Uterus (tissue), 4 donors: Measurements from ENCODE around the gene UQCRC1. TPM values are rescaled to one million over a fixed set of nuclear protein-coding genes. Genes with fewer than 3 reads are reported as not detected.

ENCODE experiments used
- DNase-seq, 2 donors: peaks; one replicate each; pipeline ENCODE4 v3.0.0-alpha.2; 2019 to 2020
- H3K27ac ChIP-seq, 2 donors: fragments of 200-600 bp; sonication (generic); 1 replicate in 1 of 2; 2 replicates in 1 of 2; pipeline ENCODE4 v1.5.1; 2016 to 2018
- H3K27me3 ChIP-seq, 2 donors: fragments of 200-600 bp; sonication (generic); one replicate each; pipeline ENCODE4 v1.5.1; 2018 to 2019; ENCODE audit warnings: control low read depth in 1 of 2
- H3K36me3 ChIP-seq, 2 donors: fragments of 200-600 bp; sonication (generic); one replicate each; pipeline ENCODE4 v1.5.1; 2019; ENCODE audit warnings: control low read depth in 1 of 2
- H3K4me1 ChIP-seq, 2 donors: fragments of 200-600 bp; sonication (generic); one replicate each; pipeline ENCODE4 v1.5.1; 2018 to 2019; ENCODE audit warnings: control low read depth in 1 of 2
- H3K4me3 ChIP-seq, 2 donors: fragments of 200-600 bp; sonication (generic); 1 replicate in 1 of 2; 2 replicates in 1 of 2; pipeline ENCODE4 v1.5.1; 2018 to 2019; ENCODE audit warnings: mild to moderate bottlenecking in 1 of 2
- H3K9me3 ChIP-seq, 2 donors: fragments of 200-600 bp; sonication (generic); one replicate each; pipeline ENCODE4 v1.5.1; 2019; ENCODE audit warnings: control low read depth in 1 of 2
- CTCF ChIP-seq, 4 experiments: fragments of 200-600 bp in 2 of 4; fragments of 450-650 bp in 2 of 4; sonication (generic) in 2 of 4; IDR thresholded peaks; one replicate each; pipeline ENCODE4 v1.5.1; 2016 to 2019; ENCODE audit warnings: antibody characterized with exemption in 4 of 4, mild to moderate bottlenecking in 2 of 4, moderate library complexity in 1 of 4
- POLR2A ChIP-seq, 2 donors: fragments of 450-650 bp; IDR thresholded peaks; one replicate each; pipeline ENCODE4 v1.6.1; 2016; ENCODE audit warnings: antibody characterized with exemption in 2 of 2, mild to moderate bottlenecking in 1 of 2, moderate library complexity in 1 of 2
- intact Hi-C: fragments of 100-400 bp; cut with DNase I; formaldehyde crosslinking; loops from one replicate; pipeline ENCODE4 v1.15.1; 2023; ENCODE audit warnings: low total_unique reads
- total RNA-seq, 4 donors: library from RNA; depleted of rRNA in 3 of 4; stranded (reverse); fragments of >200 nt in 3 of 4; gene quantifications; one replicate each; pipeline versions ENCODE4 v1.1.0 to v1.2.4, GENCODE V29; 2014 to 2023
- donor health status: DM: yes; HTN: yes; CAD: no.

UQCRC1 gene
- total RNA-seq, 4 donors from 2014 or later: 54.4 to 409 (median 155) TPM

GRCh38 chr3:48647714-48648113, 38.3 kb upstream of the UQCRC1 start:
- H3K9me3 ChIP-seq: no peaks in the 10 kb centered on the region
- H3K36me3 ChIP-seq: no peaks in the 10 kb centered on the region
- H3K4me1 ChIP-seq: no peaks in the 10 kb centered on the region
- no peaks in the 10 kb centered on the region for H3K27me3 ChIP-seq
- intact Hi-C loops: no loop called here
- TF ChIP-seq POLR2A (IDR thresholded peaks at IDR 0.05) (no peak), CTCF (IDR thresholded peaks at IDR 0.05) (no peak)
- no peak overlapping the region for H3K4me3 ChIP-seq
- no peak overlapping the region for H3K27ac ChIP-seq
- DNase-seq: no peak

- DNase-seq: no peak
- intact Hi-C loops: no loop called here
- H3K36me3 ChIP-seq: no peaks in the 10 kb centered on the region
- no peaks in the 10 kb centered on the region for H3K9me3 ChIP-seq
- H3K27me3 ChIP-seq: no peaks in the 10 kb centered on the region
- H3K4me1 ChIP-seq: no peaks in the 10 kb centered on the region
- TF ChIP-seq POLR2A (IDR thresholded peaks at IDR 0.05) (no peak), CTCF (IDR thresholded peaks at IDR 0.05) (no peak)
- H3K4me3 ChIP-seq: no peak overlapping the region
- H3K27ac ChIP-seq: no peak overlapping the region
Measured at GRCh38 chr3:48644898-48645760, 35.7 kb upstream of the UQCRC1 start.

- H3K4me3 ChIP-seq: no peak overlapping the region
- no peaks in the 10 kb centered on the region for H3K36me3 ChIP-seq
- no peak for TF ChIP-seq CTCF (IDR thresholded peaks at IDR 0.05)
- no peak for TF ChIP-seq POLR2A (IDR thresholded peaks at IDR 0.05)
- H3K27ac ChIP-seq: no peak overlapping the region
- H3K9me3 ChIP-seq: no peaks in the 10 kb centered on the region
- no peaks in the 10 kb centered on the region for H3K4me1 ChIP-seq
- no peak for DNase-seq
- H3K27me3 ChIP-seq: no peaks in the 10 kb centered on the region
- intact Hi-C loops: no loop called here
Measured at GRCh38 chr3:48642605-48643004, 33.2 kb upstream of the UQCRC1 start.

- no peak overlapping the region for H3K4me3 ChIP-seq
- TF ChIP-seq POLR2A (IDR thresholded peaks at IDR 0.05) (no peak), CTCF (IDR thresholded peaks at IDR 0.05) (no peak)
- H3K9me3 ChIP-seq: no peaks in the 10 kb centered on the region
- H3K27ac ChIP-seq: no peak overlapping the region
- no peaks in the 10 kb centered on the region for H3K27me3 ChIP-seq
- intact Hi-C loops: no loop called here
- no peak for DNase-seq
- H3K36me3 ChIP-seq: no peaks in the 10 kb centered on the region
- H3K4me1 ChIP-seq: peaks cover 0 to under 1% of the 10 kb centered on the region in 2 donors
Measured at GRCh38 chr3:48641396-48641795, 31.9 kb upstream of the UQCRC1 start.

- Histone ChIP-seq H3K4me1 (peaks cover 0 to 5% of the 10 kb centered on the region in 2 donors), H3K4me3 (no peak overlapping the region), H3K9me3 (no peaks in the 10 kb centered on the region), H3K27me3 (no peaks in the 10 kb centered on the region), H3K27ac (no peak overlapping the region), H3K36me3 (no peaks in the 10 kb centered on the region)
- intact Hi-C loops: no loop called here
- no peak for DNase-seq
- TF ChIP-seq POLR2A (IDR thresholded peaks at IDR 0.05): no peak
- no peak for TF ChIP-seq CTCF (IDR thresholded peaks at IDR 0.05)
Measured at GRCh38 chr3:48639944-48640606, 30.6 kb upstream of the UQCRC1 start.
